GM12878 (cell line): ENCODE measurements around the gene AKNA. TPM values are rescaled to one million over a fixed set of nuclear protein-coding genes. Genes with fewer than 3 reads are reported as not detected.

Experiments
- ATAC-seq: fragments of 200-7000 bp; cut with Tn5 transposase; 3 replicates; pipeline ENCODE4 v1.9.1; 2020; ENCODE audit warnings: mild to moderate bottlenecking, moderate library complexity
- BruUV-seq: library from RNA; stranded (reverse); fragments of 400-500 nt; replicated peaks from 2 replicates; lab custom pipeline; 2021; lab: Mats Ljungman, UMichigan
- CTCF ChIA-PET: fragments of 300-600 bp; sonication (Branson Sonifier 250); formaldehyde crosslinking; extraction: SDS; loops from one replicate; lab custom pipeline; 2021; ENCODE audit warnings: inconsistent platforms; lab: Yijun Ruan, JAX
- POLR2A ChIA-PET: fragments of 350-600 bp; formaldehyde crosslinking; extraction: SDS; loops from one replicate; lab custom pipeline; 2021; ENCODE audit warnings: inconsistent platforms; lab: Charles Lee
- RAD21 ChIA-PET: fragments of 300-600 bp; sonication (Branson Sonifier 250); formaldehyde crosslinking; loops from one replicate; lab custom pipeline; 2023; ENCODE audit warnings: antibody characterized with exemption; ENCODE audit not compliant: unreplicated experiment; lab: Charles Lee
- SMC1A ChIA-PET: fragments of 300-600 bp; sonication (Branson Sonifier 250); formaldehyde crosslinking; loops from one replicate; lab custom pipeline; 2023; ENCODE audit not compliant: unreplicated experiment, uncharacterized antibody; lab: Charles Lee
- DNase-seq: peaks from one replicate; pipeline ENCODE4 v3.0.0-alpha.2; 2011; ENCODE audit warnings: low read depth, low spot score
- FAIRE-seq: peaks from 3 replicates; lab custom pipeline; 2011; peaks lifted over from hg19 to GRCh38; lab: Jason Lieb, UNC
- H2AFZ ChIP-seq: 2 replicates; pipeline ENCODE4 v1.6.0; 2011; ENCODE audit warnings: low read depth, low read length, control low read depth; ENCODE audit not compliant: control insufficient read depth
- H3K27ac ChIP-seq: 2 replicates; pipeline ENCODE4 v1.5.1; 2011; ENCODE audit warnings: control low read depth; ENCODE audit not compliant: control insufficient read depth, insufficient read depth
- H3K27me3 ChIP-seq, 2 experiments: replicated peaks in 1 of 2; 2 replicates each; pipeline versions ENCODE4 v1.6.0 to v1.6.1; 2011; ENCODE audit warnings: low read length in 1 of 2; ENCODE audit not compliant: control insufficient read depth in 2 of 2, insufficient read depth in 2 of 2
- H3K36me3 ChIP-seq, 2 experiments: 2 replicates each; pipeline ENCODE4 v1.5.1; 2011; ENCODE audit warnings: low read length in 1 of 2; ENCODE audit not compliant: control insufficient read depth in 2 of 2, insufficient read depth in 2 of 2
- H3K4me1 ChIP-seq: 2 replicates; pipeline ENCODE4 v1.6.1; 2011; ENCODE audit warnings: mild to moderate bottlenecking, low read length, moderate library complexity, mixed read lengths; ENCODE audit not compliant: control insufficient read depth, insufficient read depth
- H3K4me2 ChIP-seq: 2 replicates; pipeline ENCODE4 v1.6.0; 2011; ENCODE audit warnings: control low read depth; ENCODE audit not compliant: control insufficient read depth, insufficient read depth
- H3K4me3 ChIP-seq: fragments of 200-600 bp; sonication (generic); 2 replicates; pipeline ENCODE4 v1.5.1; 2016
- H3K79me2 ChIP-seq: 2 replicates; pipeline ENCODE4 v1.6.0; 2011; ENCODE audit warnings: low read length; ENCODE audit not compliant: control insufficient read depth, insufficient read depth
- H3K9ac ChIP-seq: 2 replicates; pipeline ENCODE4 v1.8.0; 2011; ENCODE audit warnings: low read length, control low read depth, mixed read lengths; ENCODE audit not compliant: control insufficient read depth, insufficient read depth
- H3K9me3 ChIP-seq: replicated peaks from 3 replicates; pipeline ENCODE4 v1.5.1; 2011; ENCODE audit warnings: mild to moderate bottlenecking, low read length; ENCODE audit not compliant: control insufficient read depth, insufficient read depth
- H4K20me1 ChIP-seq: 2 replicates; pipeline ENCODE4 v1.6.0; 2011; ENCODE audit not compliant: control insufficient read depth, insufficient read depth
- BACH1 ChIP-seq: fragments of 450-650 bp; IDR thresholded peaks from 2 replicates; pipeline ENCODE4 v1.6.1; 2017; ENCODE audit warnings: mild to moderate bottlenecking, borderline replicate concordance
- CHD4 ChIP-seq: fragments of 200-600 bp; sonication (generic); IDR thresholded peaks from 2 replicates; pipeline ENCODE4 v1.6.1; 2016; ENCODE audit warnings: mild to moderate bottlenecking
- NFXL1 ChIP-seq: fragments of 450-650 bp; IDR thresholded peaks from 2 replicates; pipeline ENCODE4 v1.6.1; 2017; ENCODE audit warnings: antibody characterized with exemption, mild to moderate bottlenecking, borderline replicate concordance
- NR2F1 ChIP-seq: fragments of 450-650 bp; conservative IDR thresholded peaks from 2 replicates; pipeline ENCODE4 v1.6.1; 2017; ENCODE audit warnings: mild to moderate bottlenecking
- PAX5 ChIP-seq: IDR thresholded peaks from 2 replicates; pipeline ENCODE4 v1.6.1; 2011; ENCODE audit warnings: low read depth, low read length, borderline replicate concordance
- SMAD1 ChIP-seq: fragments of 450-650 bp; IDR thresholded peaks from 2 replicates; pipeline ENCODE4 v1.6.1; 2018; ENCODE audit warnings: mild to moderate bottlenecking, low read depth; ENCODE audit not compliant: partially characterized antibody
- SUZ12 ChIP-seq: fragments of 200-600 bp; sonication (generic); IDR thresholded peaks from one replicate; pipeline ENCODE4 v1.6.1; 2018; ENCODE audit warnings: antibody characterized with exemption, mild to moderate bottlenecking; ENCODE audit not compliant: unreplicated experiment
- TARDBP ChIP-seq: IDR thresholded peaks from 2 replicates; pipeline ENCODE4 v1.6.1; 2016; ENCODE audit warnings: borderline replicate concordance
- ZNF217 ChIP-seq: fragments of 450-650 bp; IDR thresholded peaks from 2 replicates; pipeline ENCODE4 v1.6.1; 2017; ENCODE audit warnings: antibody characterized with exemption, mild to moderate bottlenecking
- ZNF622 ChIP-seq: fragments of 450-650 bp; IDR thresholded peaks from 2 replicates; pipeline ENCODE4 v1.6.1; 2017; ENCODE audit warnings: mild to moderate bottlenecking, inconsistent platforms
- WGBS: methylation state at CpG from one replicate; pipeline ENCODE4 v1.1.6; 2016; ENCODE audit warnings: low lambda C conversion rate; ENCODE audit not compliant: insufficient replicate concordance, insufficient coverage; ENCODE audit errors: missing lambda C conversion rate; 5-methylcytosine and 5-hydroxymethylcytosine counted together
- in situ Hi-C: fragments of 300-500 bp; cut with MboI; formaldehyde crosslinking; loops from 9 replicates; pipeline ENCODE4 v1.14.3; 2018; ENCODE audit warnings: mixed read lengths
- intact Hi-C: fragments of 100-400 bp; cut with micrococcal nuclease; formaldehyde crosslinking; loops from one replicate; pipeline ENCODE4 v1.14.2; 2022; ENCODE audit not compliant: unreplicated experiment
- polyA plus RNA-seq, 11 experiments: library from polyadenylated mRNA; depleted of rRNA in 4 of 11; unstranded in 6 of 11; stranded (reverse) in 5 of 11; fragments of >200 nt; fragmentation: Nextera tagmentation in 4 of 11; fragmentation: Illumina TruSeq in 1 of 11; extraction: Ambion mirVana in 4 of 11; extraction: Trizol in 1 of 11; gene quantifications; 1 replicate in 1 of 11; 2 replicates in 10 of 11; pipeline versions ENCODE4 v1.2.1 to v1.2.3, GENCODE V29; 2011 to 2016; ENCODE audit warnings: inconsistent platforms in 2 of 11, missing spikeins in 2 of 11, low read depth in 1 of 11
- total RNA-seq, 4 experiments: library from RNA; depleted of rRNA in 3 of 4; stranded (reverse); fragments of >200 nt in 3 of 4; fragmentation: Illumina TruSeq in 1 of 4; extraction: Trizol in 1 of 4; gene quantifications; 2 replicates each; pipeline versions ENCODE4 v1.2.1 to v1.2.3, GENCODE V29; 2013 to 2021
- TF ChIP-seq, protein P1 (sequence below): fragments of 450-650 bp; IDR thresholded peaks from 2 replicates; pipeline ENCODE4 v1.6.1; 2017; ENCODE audit warnings: borderline replicate concordance
- TF ChIP-seq, protein P2 (sequence below): fragments of 450-650 bp; IDR thresholded peaks from 2 replicates; pipeline ENCODE4 v1.6.1; 2017; ENCODE audit warnings: mild to moderate bottlenecking, moderate library complexity

The AKNA gene
- total and polyA plus RNA-seq, 10 of the 15 experiments (the other 5 are each of a cell fraction or from before 2014, with no cell fraction given): 1.6 to 132 (median 35.3) TPM

DNA sequence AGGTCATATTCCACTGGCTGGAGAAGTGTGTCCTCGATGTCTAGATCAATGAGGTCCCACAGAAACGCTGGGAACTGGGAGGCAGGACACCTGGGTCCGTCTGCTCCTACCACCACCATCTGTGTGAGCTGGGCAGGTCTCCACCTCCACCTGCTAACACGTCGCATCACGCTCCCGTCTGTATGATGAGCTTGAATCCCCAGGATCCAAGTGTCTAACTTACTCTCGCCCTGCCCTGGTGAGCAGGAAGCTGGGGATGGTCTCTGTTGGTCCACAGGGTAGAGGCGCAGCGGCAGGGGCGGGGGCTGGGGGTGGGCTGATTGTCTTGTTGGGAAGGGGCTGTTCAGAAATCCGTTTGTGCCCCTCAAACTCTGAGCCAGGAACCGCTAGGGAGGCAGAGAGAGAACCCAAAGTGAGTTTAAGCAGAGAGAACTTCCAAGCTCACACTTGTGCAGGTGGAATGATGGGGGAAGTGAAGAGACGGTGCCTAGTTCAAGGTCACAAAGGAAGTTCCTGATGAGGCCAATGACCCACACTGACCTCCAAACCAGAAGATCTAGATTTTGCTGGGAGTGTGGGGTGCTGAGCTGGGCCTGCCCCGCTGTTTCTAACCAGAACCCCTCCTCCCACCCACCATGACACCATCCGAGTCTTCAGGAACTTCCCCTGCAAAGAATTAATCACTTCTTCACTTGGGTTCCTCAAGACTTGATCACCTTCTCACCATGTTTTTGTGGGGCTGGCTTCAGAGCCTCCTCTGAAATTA lies 37.0 kb downstream of the AKNA start:
- WGBS: 80% methylated on average over 16 of the region's 16 CpGs
- ChIA-PET SMC1A (interaction anchor here (1.8 to 3.1 kb wide), 3 partner anchors 15 to 44 kb away, joined by 7 to 12 read pairs (median 8); no protein-coding TSS in a partner anchor), POLR2A (interaction anchor here (2.6 to 5.1 kb wide), 3 partner anchors 14 to 39 kb away, joined by 22 to 26 read pairs (median 24); partner anchors contain the start of gene AKNA), RAD21 (interaction anchor here (0.5 to 1.8 kb wide), 4 partner anchors 14 to 45 kb away, joined by 3 to 5 read pairs (median 4); no protein-coding TSS in a partner anchor), CTCF (interaction anchor here (3.3 kb wide), 1 partner anchor 34 kb away, joined by 18 read pairs; no protein-coding TSS in a partner anchor)
- Histone ChIP-seq H3K4me2 (no peak overlapping the region), H2AFZ (no peak overlapping the region), H4K20me1 (no peaks in the 10 kb centered on the region), H3K27ac (no peak overlapping the region), H3K36me3 (peaks cover 38 to 53% of the 10 kb centered on the region in 2 experiments), H3K79me2 (no peaks in the 10 kb centered on the region), H3K27me3 (no peaks in the 10 kb centered on the region), H3K9ac (no peak overlapping the region), H3K9me3 (no peaks in the 10 kb centered on the region), H3K4me3 (no peak overlapping the region), H3K4me1 (peaks cover 25% of the 10 kb centered on the region)
- FAIRE-seq: no peak
- in situ Hi-C loops: no loop called here
- ATAC-seq: no peak
- no peak for TF ChIP-seq ZNF622
- no peak for TF ChIP-seq PAX5
- no peak for TF ChIP-seq NR2F1
- TF ChIP-seq SMAD1: no peak
- no peak for TF ChIP-seq ZNF217
- TF ChIP-seq CHD4: no peak
- TF ChIP-seq NFXL1: no peak
- TF ChIP-seq, protein P1, sequence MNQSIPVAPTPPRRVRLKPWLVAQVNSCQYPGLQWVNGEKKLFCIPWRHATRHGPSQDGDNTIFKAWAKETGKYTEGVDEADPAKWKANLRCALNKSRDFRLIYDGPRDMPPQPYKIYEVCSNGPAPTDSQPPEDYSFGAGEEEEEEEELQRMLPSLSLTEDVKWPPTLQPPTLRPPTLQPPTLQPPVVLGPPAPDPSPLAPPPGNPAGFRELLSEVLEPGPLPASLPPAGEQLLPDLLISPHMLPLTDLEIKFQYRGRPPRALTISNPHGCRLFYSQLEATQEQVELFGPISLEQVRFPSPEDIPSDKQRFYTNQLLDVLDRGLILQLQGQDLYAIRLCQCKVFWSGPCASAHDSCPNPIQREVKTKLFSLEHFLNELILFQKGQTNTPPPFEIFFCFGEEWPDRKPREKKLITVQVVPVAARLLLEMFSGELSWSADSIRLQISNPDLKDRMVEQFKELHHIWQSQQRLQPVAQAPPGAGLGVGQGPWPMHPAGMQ: no peak
- TF ChIP-seq TARDBP: no peak
- TF ChIP-seq SUZ12: no peak
- no peak for TF ChIP-seq BACH1
- TF ChIP-seq, protein P2, sequence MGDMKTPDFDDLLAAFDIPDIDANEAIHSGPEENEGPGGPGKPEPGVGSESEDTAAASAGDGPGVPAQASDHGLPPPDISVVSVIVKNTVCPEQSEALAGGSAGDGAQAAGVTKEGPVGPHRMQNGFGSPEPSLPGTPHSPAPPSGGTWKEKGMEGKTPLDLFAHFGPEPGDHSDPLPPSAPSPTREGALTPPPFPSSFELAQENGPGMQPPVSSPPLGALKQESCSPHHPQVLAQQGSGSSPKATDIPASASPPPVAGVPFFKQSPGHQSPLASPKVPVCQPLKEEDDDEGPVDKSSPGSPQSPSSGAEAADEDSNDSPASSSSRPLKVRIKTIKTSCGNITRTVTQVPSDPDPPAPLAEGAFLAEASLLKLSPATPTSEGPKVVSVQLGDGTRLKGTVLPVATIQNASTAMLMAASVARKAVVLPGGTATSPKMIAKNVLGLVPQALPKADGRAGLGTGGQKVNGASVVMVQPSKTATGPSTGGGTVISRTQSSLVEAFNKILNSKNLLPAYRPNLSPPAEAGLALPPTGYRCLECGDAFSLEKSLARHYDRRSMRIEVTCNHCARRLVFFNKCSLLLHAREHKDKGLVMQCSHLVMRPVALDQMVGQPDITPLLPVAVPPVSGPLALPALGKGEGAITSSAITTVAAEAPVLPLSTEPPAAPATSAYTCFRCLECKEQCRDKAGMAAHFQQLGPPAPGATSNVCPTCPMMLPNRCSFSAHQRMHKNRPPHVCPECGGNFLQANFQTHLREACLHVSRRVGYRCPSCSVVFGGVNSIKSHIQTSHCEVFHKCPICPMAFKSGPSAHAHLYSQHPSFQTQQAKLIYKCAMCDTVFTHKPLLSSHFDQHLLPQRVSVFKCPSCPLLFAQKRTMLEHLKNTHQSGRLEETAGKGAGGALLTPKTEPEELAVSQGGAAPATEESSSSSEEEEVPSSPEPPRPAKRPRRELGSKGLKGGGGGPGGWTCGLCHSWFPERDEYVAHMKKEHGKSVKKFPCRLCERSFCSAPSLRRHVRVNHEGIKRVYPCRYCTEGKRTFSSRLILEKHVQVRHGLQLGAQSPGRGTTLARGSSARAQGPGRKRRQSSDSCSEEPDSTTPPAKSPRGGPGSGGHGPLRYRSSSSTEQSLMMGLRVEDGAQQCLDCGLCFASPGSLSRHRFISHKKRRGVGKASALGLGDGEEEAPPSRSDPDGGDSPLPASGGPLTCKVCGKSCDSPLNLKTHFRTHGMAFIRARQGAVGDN: no peak
- intact Hi-C loops: no loop called here
- BruUV-seq: no TSS peak
- DNase-seq: no peak
